Uterus (tissue), 2 donors: Measurements from ENCODE around the gene ERC2.

ENCODE experiments used
- POLR2A ChIP-seq, 2 donors: fragments of 450-650 bp; IDR thresholded peaks; one replicate each; pipeline ENCODE4 v1.6.1; 2016; ENCODE audit warnings: antibody characterized with exemption in 2 of 2, mild to moderate bottlenecking in 1 of 2, moderate library complexity in 1 of 2
- TF ChIP-seq, protein P1 (sequence below), 4 experiments: fragments of 200-600 bp in 2 of 4; fragments of 450-650 bp in 2 of 4; sonication (generic) in 2 of 4; IDR thresholded peaks; one replicate each; pipeline ENCODE4 v1.5.1; 2016 to 2019; ENCODE audit warnings: antibody characterized with exemption in 4 of 4, mild to moderate bottlenecking in 2 of 4, moderate library complexity in 1 of 4

DNA sequence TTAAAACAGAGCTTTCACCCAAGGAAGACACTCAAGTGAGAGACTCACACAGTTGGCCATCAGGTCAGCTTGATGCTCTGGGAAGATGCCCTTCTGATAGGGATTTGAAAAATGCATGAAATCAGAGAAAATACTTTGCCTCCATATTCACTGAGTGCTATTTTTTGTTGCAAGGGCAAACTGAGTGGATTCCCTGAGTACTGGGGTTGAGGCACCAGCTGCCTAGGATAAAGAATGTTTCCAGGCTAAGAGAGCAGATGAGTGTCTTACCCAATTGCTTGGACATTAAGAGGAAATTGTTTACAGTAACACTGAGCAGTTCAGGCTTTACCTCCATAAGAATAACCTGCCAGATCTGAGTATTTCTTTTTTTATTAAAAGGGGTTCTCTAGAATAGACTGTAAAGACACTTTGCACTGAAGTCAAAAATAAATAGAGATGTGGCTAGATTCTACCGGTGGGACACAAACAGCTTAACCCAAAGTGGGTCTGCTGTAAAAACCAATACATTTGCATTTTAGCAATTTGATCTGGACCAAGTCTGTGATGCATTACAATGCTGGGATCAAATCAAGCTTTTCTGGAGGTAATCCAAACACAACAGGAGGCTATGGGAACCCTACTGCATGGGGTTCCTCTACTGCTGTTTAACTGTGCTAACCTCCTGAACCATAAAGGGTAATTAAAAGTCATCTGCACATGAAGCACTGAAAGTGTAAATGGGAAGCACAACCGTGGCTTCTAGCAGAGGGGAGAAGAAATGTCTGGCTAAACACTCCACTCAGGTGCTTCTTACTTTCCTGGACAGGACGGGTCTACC, 742.4 kb downstream of the ERC2 start:
- TF ChIP-seq, protein P1, sequence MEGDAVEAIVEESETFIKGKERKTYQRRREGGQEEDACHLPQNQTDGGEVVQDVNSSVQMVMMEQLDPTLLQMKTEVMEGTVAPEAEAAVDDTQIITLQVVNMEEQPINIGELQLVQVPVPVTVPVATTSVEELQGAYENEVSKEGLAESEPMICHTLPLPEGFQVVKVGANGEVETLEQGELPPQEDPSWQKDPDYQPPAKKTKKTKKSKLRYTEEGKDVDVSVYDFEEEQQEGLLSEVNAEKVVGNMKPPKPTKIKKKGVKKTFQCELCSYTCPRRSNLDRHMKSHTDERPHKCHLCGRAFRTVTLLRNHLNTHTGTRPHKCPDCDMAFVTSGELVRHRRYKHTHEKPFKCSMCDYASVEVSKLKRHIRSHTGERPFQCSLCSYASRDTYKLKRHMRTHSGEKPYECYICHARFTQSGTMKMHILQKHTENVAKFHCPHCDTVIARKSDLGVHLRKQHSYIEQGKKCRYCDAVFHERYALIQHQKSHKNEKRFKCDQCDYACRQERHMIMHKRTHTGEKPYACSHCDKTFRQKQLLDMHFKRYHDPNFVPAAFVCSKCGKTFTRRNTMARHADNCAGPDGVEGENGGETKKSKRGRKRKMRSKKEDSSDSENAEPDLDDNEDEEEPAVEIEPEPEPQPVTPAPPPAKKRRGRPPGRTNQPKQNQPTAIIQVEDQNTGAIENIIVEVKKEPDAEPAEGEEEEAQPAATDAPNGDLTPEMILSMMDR (IDR thresholded peaks at IDR 0.05), result no peak
- no peak for TF ChIP-seq POLR2A (IDR thresholded peaks at IDR 0.05)
